Glutamatergic neuron (in vitro differentiated cells): ENCODE results near the gene PARP14. TPM values are rescaled to one million over a fixed set of nuclear protein-coding genes. Genes with fewer than 3 reads are reported as not detected.
"Not testable (repeated sequence)": the region's sequence is repeated elsewhere in the genome, so short reads cannot be mapped to it uniquely, and the experiment has no call there.

ENCODE experiments used
- DNase-seq: peaks from one replicate; pipeline ENCODE4 v3.0.0; 2022
- H3K27ac Mint-ChIP-seq: one replicate; pipeline ENCODE4 v1.8.0; 2020; ENCODE audit warnings: mild to moderate bottlenecking, mixed read lengths, inconsistent platforms; ENCODE audit not compliant: unreplicated experiment
- H3K27me3 Mint-ChIP-seq: one replicate; pipeline ENCODE4 v1.8.0; 2020; ENCODE audit warnings: mild to moderate bottlenecking, moderate library complexity, mixed read lengths, inconsistent platforms; ENCODE audit not compliant: unreplicated experiment
- H3K36me3 Mint-ChIP-seq: one replicate; pipeline ENCODE4 v1.8.0; 2020; ENCODE audit warnings: mild to moderate bottlenecking, mixed read lengths, inconsistent platforms; ENCODE audit not compliant: unreplicated experiment
- H3K4me1 Mint-ChIP-seq: one replicate; pipeline ENCODE4 v1.8.0; 2020; ENCODE audit warnings: mild to moderate bottlenecking, low read depth, mixed read lengths, inconsistent platforms; ENCODE audit not compliant: unreplicated experiment
- H3K4me3 Mint-ChIP-seq: one replicate; pipeline ENCODE4 v1.8.0; 2020; ENCODE audit warnings: mild to moderate bottlenecking, mixed read lengths, inconsistent platforms; ENCODE audit not compliant: unreplicated experiment
- H3K9me3 Mint-ChIP-seq: one replicate; pipeline ENCODE4 v1.8.0; 2020; ENCODE audit warnings: mild to moderate bottlenecking, moderate library complexity, mixed read lengths, inconsistent platforms; ENCODE audit not compliant: unreplicated experiment
- total RNA-seq: library from RNA; stranded (reverse); fragmentation: NEBNext Ultra II Directional; extraction: Animal tissue kit (Norgen Biotek cat#: 25700); gene quantifications from one replicate; pipeline ENCODE4 v1.2.1, GENCODE V29; 2021; ENCODE audit not compliant: unreplicated experiment
- TF ChIP-seq, protein P1 (sequence below): fragments of 200-600 bp; sonication (generic); IDR thresholded peaks from one replicate; pipeline ENCODE4 v1.5.0; 2021; ENCODE audit not compliant: partially characterized antibody, unreplicated experiment

The PARP14 gene
- total RNA-seq, 1 donor from 2014 or later = 0.05 TPM

DNA sequence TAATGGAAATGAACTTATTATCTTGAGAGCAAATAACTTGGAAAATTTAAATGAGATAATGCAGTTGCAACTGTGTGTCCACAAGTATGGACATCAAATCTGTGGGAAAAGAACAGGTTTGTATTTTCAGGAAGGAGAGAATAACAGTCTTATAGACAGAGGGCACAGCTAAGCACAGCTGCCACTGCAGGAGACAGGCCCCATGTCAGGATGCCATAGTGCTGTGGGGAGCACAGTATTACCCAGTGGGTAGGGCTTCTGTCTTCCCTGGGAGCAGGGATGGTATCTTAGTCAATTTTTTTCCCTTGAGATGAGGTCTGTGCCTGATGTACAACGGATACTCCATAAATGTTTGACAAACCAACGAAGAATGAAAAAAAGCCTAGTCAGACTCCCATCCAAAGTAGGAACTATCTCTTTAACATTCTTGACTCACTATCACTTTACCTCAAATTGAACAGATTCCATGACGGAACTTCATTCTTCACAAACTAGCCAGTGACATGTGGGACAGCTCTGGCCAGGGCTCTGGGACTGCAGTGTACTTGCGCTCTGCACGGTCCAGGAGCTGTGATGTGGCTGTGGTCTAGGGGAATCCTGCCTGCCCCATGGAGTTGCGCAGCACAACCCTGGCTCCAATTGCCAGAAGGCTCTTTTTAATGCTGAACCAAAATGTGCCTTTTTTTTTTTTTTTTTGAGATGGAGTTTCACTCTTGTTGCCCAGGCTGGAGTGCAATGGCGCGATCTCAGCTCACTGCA is 48.3 kb downstream of the PARP14 start:
- DNase-seq = no peak
- Mint-ChIP-seq H3K36me3 (peaks cover 34% of the 10 kb centered on the region), H3K9me3 (peaks cover 6% of the 10 kb centered on the region), H3K27ac (no peak overlapping the region), H3K27me3 (peaks cover under 1% of the 10 kb centered on the region), H3K4me1 (no peaks in the 10 kb centered on the region), H3K4me3 (no peak overlapping the region)
- TF ChIP-seq, protein P1, sequence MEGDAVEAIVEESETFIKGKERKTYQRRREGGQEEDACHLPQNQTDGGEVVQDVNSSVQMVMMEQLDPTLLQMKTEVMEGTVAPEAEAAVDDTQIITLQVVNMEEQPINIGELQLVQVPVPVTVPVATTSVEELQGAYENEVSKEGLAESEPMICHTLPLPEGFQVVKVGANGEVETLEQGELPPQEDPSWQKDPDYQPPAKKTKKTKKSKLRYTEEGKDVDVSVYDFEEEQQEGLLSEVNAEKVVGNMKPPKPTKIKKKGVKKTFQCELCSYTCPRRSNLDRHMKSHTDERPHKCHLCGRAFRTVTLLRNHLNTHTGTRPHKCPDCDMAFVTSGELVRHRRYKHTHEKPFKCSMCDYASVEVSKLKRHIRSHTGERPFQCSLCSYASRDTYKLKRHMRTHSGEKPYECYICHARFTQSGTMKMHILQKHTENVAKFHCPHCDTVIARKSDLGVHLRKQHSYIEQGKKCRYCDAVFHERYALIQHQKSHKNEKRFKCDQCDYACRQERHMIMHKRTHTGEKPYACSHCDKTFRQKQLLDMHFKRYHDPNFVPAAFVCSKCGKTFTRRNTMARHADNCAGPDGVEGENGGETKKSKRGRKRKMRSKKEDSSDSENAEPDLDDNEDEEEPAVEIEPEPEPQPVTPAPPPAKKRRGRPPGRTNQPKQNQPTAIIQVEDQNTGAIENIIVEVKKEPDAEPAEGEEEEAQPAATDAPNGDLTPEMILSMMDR = no peak

DNA sequence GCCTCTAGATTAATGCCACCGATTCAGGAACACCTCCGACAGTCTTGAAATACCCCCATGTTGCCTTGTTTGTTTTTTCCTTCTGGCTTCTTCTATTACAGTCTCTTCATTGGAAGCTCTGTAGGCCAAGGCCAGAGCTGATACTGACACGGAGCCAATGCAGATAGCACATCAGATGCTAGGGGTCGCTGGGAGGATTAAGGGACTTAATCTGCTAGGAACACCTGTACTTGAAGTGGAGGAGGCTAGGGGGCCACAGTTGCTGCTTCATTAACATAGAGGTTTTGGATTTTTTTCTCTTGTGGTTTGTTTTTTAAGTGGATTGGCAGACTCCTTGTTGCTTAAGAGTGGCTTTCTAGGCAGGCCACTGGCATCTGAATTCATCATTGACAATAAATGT is 49.6 kb downstream of the PARP14 start:
- Mint-ChIP-seq H3K4me3 (no peak overlapping the region), H3K36me3 (peaks cover 35% of the 10 kb centered on the region), H3K4me1 (no peaks in the 10 kb centered on the region), H3K27ac (no peak overlapping the region), H3K9me3 (peaks cover 6% of the 10 kb centered on the region), H3K27me3 (peaks cover 4% of the 10 kb centered on the region)
- TF ChIP-seq, protein P1 = no peak
- DNase-seq = no peak

DNA sequence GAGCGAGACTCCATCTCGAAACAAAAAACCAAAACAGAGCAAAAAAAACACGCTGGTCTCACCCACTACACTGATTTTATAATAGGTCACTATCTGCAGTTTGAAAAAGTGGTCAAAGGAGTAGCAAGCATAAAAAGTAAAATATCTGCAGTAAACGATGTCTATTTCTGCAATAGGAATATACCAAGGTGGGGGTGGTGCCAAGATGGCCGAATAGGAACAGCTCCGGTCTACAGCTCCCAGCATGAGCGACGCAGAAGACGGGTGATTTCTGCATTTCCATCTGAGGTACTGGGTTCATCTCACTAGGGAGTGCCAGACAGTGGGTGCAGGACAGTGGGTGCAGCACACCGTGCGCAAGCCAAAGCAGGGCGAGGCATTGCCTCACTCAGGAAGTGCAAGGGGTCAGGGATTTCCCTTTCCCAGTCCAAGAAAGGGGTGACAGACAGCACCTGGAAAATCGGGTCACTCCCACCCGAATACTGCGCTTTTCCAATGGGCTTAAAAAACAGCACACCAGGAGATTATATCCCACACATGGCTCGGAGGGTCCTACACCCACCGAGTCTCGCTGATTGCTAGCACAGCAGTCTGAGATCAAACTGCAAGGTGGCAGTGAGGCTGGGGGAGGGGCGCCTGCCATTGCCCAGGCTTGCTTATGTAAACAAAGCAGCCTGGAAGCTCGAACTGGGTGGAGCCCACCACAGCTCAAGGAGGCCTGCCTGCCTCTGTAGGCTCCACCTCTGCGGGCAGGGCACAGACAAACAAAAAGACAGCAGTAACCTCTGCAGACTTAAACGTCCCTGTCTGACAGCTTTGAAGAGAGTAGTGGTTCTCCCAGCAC is 52.3 kb downstream of the PARP14 start:
- peaks cover 20% of the 10 kb centered on the region for H3K36me3 Mint-ChIP-seq
- not testable (repeated sequence) for DNase-seq, H3K4me1 Mint-ChIP-seq, H3K9me3 Mint-ChIP-seq, H3K27ac Mint-ChIP-seq, H3K27me3 Mint-ChIP-seq, H3K4me3 Mint-ChIP-seq

DNA sequence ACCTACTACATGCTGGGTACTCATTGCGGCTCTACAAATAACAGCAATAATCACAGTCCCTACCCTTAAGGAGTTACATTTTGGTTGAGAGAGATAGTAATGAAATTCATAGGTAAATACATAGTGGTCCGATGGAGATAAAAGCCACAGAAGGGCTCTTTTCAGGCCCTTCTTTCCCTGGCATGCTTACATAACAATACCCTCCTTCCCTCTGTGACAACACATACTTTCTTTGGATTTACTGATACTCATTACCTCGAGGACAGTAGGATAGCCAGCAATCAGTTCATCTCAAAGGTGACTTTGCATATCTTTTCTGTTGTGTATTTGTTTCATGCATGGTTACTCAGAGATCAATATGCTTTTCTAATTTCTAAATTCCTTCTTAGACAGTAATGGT is 58.5 kb downstream of the PARP14 start:
- peaks cover 21% of the 10 kb centered on the region for H3K36me3 Mint-ChIP-seq
- peaks cover 2% of the 10 kb centered on the region for H3K27me3 Mint-ChIP-seq
- TF ChIP-seq, protein P1 = no peak
- H3K4me3 Mint-ChIP-seq = no peak overlapping the region
- no peak overlapping the region for H3K27ac Mint-ChIP-seq
- no peaks in the 10 kb centered on the region for H3K4me1 Mint-ChIP-seq
- H3K9me3 Mint-ChIP-seq = peaks cover 1% of the 10 kb centered on the region
- DNase-seq = no peak

DNA sequence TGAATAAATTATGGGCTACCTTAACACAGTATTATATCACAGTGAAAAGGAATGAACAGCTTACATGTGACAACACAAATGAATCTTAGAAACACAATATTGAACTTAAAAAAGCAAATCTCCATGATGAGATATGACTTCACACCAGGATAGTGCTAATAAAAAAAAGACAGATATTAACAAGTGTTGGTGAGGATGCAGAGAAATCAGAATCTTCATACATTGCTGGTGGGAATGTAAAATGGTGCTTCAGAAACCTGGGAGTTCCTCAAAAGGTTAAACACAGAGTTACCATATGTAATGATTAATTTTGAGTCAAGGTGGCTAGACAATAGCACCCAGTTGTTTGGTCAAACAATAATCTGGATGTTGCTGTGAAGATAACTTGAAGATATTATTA is 61.6 kb downstream of the PARP14 start:
- Mint-ChIP-seq H3K27ac (no peak overlapping the region), H3K9me3 (peaks cover 1% of the 10 kb centered on the region), H3K36me3 (peaks cover 35% of the 10 kb centered on the region), H3K4me1 (no peaks in the 10 kb centered on the region), H3K4me3 (no peak overlapping the region), H3K27me3 (peaks cover 2% of the 10 kb centered on the region)
- TF ChIP-seq, protein P1 = no peak
- DNase-seq = no peak
